HG03457 (cell line): ENCODE measurements around the gene SMIM35.

ENCODE experiments used
- ATAC-seq: cut with Tn5 transposase; IDR thresholded peaks from one replicate; pipeline ENCODE4 v1.9.1; 2021; ENCODE audit warnings: moderate number of reproducible peaks; ENCODE audit not compliant: unreplicated experiment

Gene SMIM35

GRCh38 chr11:118086913-118087768, at the start of gene SMIM35:
SMIM35 (minus strand) TSS chr11:118086963; CDS start chr11:118086757, 206 bp downstream.
- no peak for ATAC-seq

GRCh38 chr11:118136341-118136740, 49.6 kb upstream of the SMIM35 start:
- no peak for ATAC-seq

- ATAC-seq: no peak
Observed at GRCh38 chr11:118135796-118136165, 49.0 kb upstream of the SMIM35 start.

GRCh38 chr11:118135051-118135795, 48.5 kb upstream of the SMIM35 start:
- no peak for ATAC-seq

GRCh38 chr11:118133816-118134215, 47.1 kb upstream of the SMIM35 start:
- no peak for ATAC-seq

- ATAC-seq: no peak
Observed at GRCh38 chr11:118132385-118133151, 45.8 kb upstream of the SMIM35 start.

GRCh38 chr11:118129471-118130172, 42.9 kb upstream of the SMIM35 start:
- ATAC-seq: no peak

GRCh38 chr11:118128721-118129470, 42.1 kb upstream of the SMIM35 start:
- no peak for ATAC-seq

GRCh38 chr11:118128310-118128709, 41.5 kb upstream of the SMIM35 start:
- no peak for ATAC-seq

GRCh38 chr11:118126082-118126838, 39.5 kb upstream of the SMIM35 start:
- no peak for ATAC-seq

GRCh38 chr11:118124929-118125535, 38.3 kb upstream of the SMIM35 start:
- ATAC-seq: no peak

GRCh38 chr11:118120793-118121192, 34.0 kb upstream of the SMIM35 start:
- ATAC-seq: no peak

- ATAC-seq: no peak
Observed at GRCh38 chr11:118117790-118118601, 31.2 kb upstream of the SMIM35 start.

GRCh38 chr11:118115048-118115447, 28.3 kb upstream of the SMIM35 start:
- ATAC-seq: no peak

GRCh38 chr11:118114266-118114665, 27.5 kb upstream of the SMIM35 start:
- no peak for ATAC-seq

- ATAC-seq: no peak
Observed at GRCh38 chr11:118112711-118113430, 26.1 kb upstream of the SMIM35 start.

GRCh38 chr11:118111744-118112035, 24.9 kb upstream of the SMIM35 start:
- no peak for ATAC-seq
